ENCODE measurements around the gene BAG2. TPM values are rescaled to one million over a fixed set of nuclear protein-coding genes. Genes with fewer than 3 reads are reported as not detected.

BAG2 gene
- total and polyA plus RNA-seq, 10 of the 15 experiments (the other 5 are each of a cell fraction or from before 2014, with no cell fraction given) = 7.7 to 17.6 (median 9.6) TPM

- DNase-seq (ENCODE audit: low read depth, low spot score) (no peak), FAIRE-seq (no peak), ATAC-seq (no peak)
- Histone ChIP-seq H3K36me3 (ENCODE audit: control insufficient read depth in 2 of 2, insufficient read depth in 2 of 2, low read length in 1 of 2) (peaks cover 0 to 2% of the 10 kb centered on the region in 2 experiments; a peak in 3 of 4 replicates), H3K4me2 (ENCODE audit: control insufficient read depth, insufficient read depth) (peak overlapping the region; percentile 57), H4K20me1 (ENCODE audit: control insufficient read depth, insufficient read depth) (no peaks in the 10 kb centered on the region), H3K9ac (ENCODE audit: control insufficient read depth, insufficient read depth, low read length) (no peak overlapping the region; the same call in 1 of the 2 replicates), H3K4me3 (no peak overlapping the region), H3K27me3 (replicated peaks in 1 of 2; ENCODE audit: control insufficient read depth in 2 of 2, insufficient read depth in 2 of 2, low read length in 1 of 2) (no peaks in the 10 kb centered on the region), H3K79me2 (ENCODE audit: control insufficient read depth, insufficient read depth, low read length) (peaks cover 79% of the 10 kb centered on the region), H2AFZ (ENCODE audit: control insufficient read depth, low read depth, low read length) (no peak overlapping the region), H3K4me1 (ENCODE audit: control insufficient read depth, insufficient read depth, low read length) (no peaks in the 10 kb centered on the region), H3K9me3 (replicated peaks; ENCODE audit: control insufficient read depth, insufficient read depth, low read length) (no peaks in the 10 kb centered on the region), H3K27ac (ENCODE audit: control insufficient read depth, insufficient read depth) (no peak overlapping the region)
- TF ChIP-seq MTA2 (IDR thresholded peaks at IDR 0.05; ENCODE audit: low read depth) (no peak), MXI1 (IDR thresholded peaks at IDR 0.05; ENCODE audit: low read depth, low read length) (no peak), PBX3 (IDR thresholded peaks at IDR 0.05; ENCODE audit: insufficient replicate concordance, low read depth, low read length) (no peak), LARP7 (IDR thresholded peaks at IDR 0.05) (no peak), E4F1 (IDR thresholded peaks at IDR 0.05; ENCODE audit: borderline replicate concordance, partially characterized antibody) (no peak), TCF7 (IDR thresholded peaks at IDR 0.05; ENCODE audit: borderline replicate concordance) (no peak), SREBF2 (IDR thresholded peaks at IDR 0.05; ENCODE audit: low read length) (no peak)
- in situ Hi-C loops (cut with MboI) (loop anchor here (10.0 kb wide), 1 partner anchor 137 kb away; the partner anchor contains the start of gene PRIM2), intact Hi-C loops (cut with micrococcal nuclease; ENCODE audit: unreplicated experiment) (no loop called here)
- BruUV-seq (replicated peaks) = no TSS peak
- ChIA-PET SMC1A (ENCODE audit: uncharacterized antibody, unreplicated experiment) (interaction anchor here (0.6 to 1.8 kb wide), 4 partner anchors 10 to 651 kb away, joined by 3 to 8 read pairs (median 6); no protein-coding TSS in a partner anchor), RAD21 (ENCODE audit: unreplicated experiment) (no interaction called here), POLR2A (interaction anchor here (0.6 kb wide), 1 partner anchor 218 kb away, joined by 3 read pairs; no protein-coding TSS in a partner anchor), CTCF (interaction anchor here (0.7 to 1.7 kb wide), 3 partner anchors 10 to 275 kb away, joined by 3 to 8 read pairs (median 3); no protein-coding TSS in a partner anchor)
- 93% methylated on average over 11 of the region's 11 CpGs for WGBS (ENCODE audit: insufficient coverage, insufficient replicate concordance, low lambda C conversion rate, missing lambda C conversion rate)
Measured at GRCh38 chr6:57177545-57178265, 5.6 kb downstream of the BAG2 start.

All from GM12878 (cell line).